Measurements from ENCODE around the gene SURF1. TPM values are rescaled to one million over a fixed set of nuclear protein-coding genes. Genes with fewer than 3 reads are reported as not detected.

Gene SURF1
- polyA plus RNA-seq, 3 donors, result 60.5 to 140 (median 98.4) TPM

DNA sequence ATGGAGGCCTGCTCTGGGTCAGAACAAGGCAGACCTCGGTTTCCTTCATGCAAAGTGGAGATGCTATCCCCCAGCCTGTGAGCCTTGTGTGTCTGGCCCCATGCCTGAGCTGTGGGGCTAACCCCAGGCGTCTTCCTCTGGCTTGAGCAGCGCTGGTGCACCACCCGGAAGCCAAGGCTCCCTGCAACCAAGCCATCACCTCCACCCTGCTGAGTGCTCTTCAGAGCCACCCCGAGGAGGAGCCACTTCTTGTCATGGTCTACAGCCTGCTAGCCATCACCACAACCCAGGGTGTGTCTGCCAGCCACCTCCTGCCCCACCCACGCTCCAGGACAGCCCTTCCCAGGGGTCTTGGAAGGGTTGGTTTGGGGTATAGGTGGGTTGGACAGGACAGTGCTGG lies 45.3 kb upstream of the SURF1 start:
- no peaks in the 10 kb centered on the region for H3K27me3 ChIP-seq (ENCODE audit: control insufficient read depth in 2 of 2, insufficient read depth in 2 of 2, low read length in 2 of 2)
- no peak for DNase-seq
- peaks cover 8% of the 10 kb centered on the region for H4K20me1 ChIP-seq (ENCODE audit: insufficient read depth, low read length)
- H3K9ac ChIP-seq (ENCODE audit: insufficient read depth, low read length, poor library complexity, severe bottlenecking), result no peak overlapping the region
- no peak overlapping the region for H3K4me2 ChIP-seq (replicated peaks; ENCODE audit: extremely low read depth, low read length, poor library complexity, severe bottlenecking)
- peaks cover 19 to 26% of the 10 kb centered on the region in 2 donors for H3K36me3 Mint-ChIP-seq
- peaks cover 32% of the 10 kb centered on the region in 2 donors for H3K36me3 ChIP-seq (replicated peaks in 1 of 2; ENCODE audit: control insufficient read depth in 1 of 2, insufficient read depth in 2 of 2, low read length in 2 of 2)
- TF ChIP-seq, protein P1, sequence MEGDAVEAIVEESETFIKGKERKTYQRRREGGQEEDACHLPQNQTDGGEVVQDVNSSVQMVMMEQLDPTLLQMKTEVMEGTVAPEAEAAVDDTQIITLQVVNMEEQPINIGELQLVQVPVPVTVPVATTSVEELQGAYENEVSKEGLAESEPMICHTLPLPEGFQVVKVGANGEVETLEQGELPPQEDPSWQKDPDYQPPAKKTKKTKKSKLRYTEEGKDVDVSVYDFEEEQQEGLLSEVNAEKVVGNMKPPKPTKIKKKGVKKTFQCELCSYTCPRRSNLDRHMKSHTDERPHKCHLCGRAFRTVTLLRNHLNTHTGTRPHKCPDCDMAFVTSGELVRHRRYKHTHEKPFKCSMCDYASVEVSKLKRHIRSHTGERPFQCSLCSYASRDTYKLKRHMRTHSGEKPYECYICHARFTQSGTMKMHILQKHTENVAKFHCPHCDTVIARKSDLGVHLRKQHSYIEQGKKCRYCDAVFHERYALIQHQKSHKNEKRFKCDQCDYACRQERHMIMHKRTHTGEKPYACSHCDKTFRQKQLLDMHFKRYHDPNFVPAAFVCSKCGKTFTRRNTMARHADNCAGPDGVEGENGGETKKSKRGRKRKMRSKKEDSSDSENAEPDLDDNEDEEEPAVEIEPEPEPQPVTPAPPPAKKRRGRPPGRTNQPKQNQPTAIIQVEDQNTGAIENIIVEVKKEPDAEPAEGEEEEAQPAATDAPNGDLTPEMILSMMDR (IDR thresholded peaks at IDR 0.05), result no peak
- H3K27ac Mint-ChIP-seq, result peak overlapping the region in 1 of 7 donors; percentile 68
- no peaks in the 10 kb centered on the region for H3K79me2 ChIP-seq (ENCODE audit: insufficient read depth, low read length)
- H3K4me3 ChIP-seq (replicated peaks in 1 of 3; ENCODE audit: low read depth in 2 of 3, low read length in 3 of 3), result no peak overlapping the region
- H3K27me3 Mint-ChIP-seq (ENCODE audit: low read depth in 3 of 3), result peaks cover 1 to 4% (median 3%) of the 10 kb centered on the region in 3 donors
- no peaks in the 10 kb centered on the region for H3K4me1 Mint-ChIP-seq
- no peaks in the 10 kb centered on the region for H3K4me1 ChIP-seq (ENCODE audit: control insufficient read depth in 1 of 2, insufficient read depth in 2 of 2, low read length in 2 of 2)
- H2AFZ ChIP-seq (ENCODE audit: insufficient read depth, low read depth, low read length, poor library complexity, severe bottlenecking), result no peak overlapping the region
- H3K9me3 ChIP-seq (replicated peaks in 1 of 2; ENCODE audit: control insufficient read depth in 1 of 2, insufficient read depth in 1 of 2, low read length in 2 of 2), result no peaks in the 10 kb centered on the region
- intact Hi-C loops (cut with micrococcal nuclease), result loop anchor here in 1 of 2 donors (10.0 kb wide), 1 partner anchor 167 kb away; no protein-coding TSS in a partner anchor
- H3K4me3 Mint-ChIP-seq, result no peak overlapping the region
- no peaks in the 10 kb centered on the region for H3K9me3 Mint-ChIP-seq
- no peak overlapping the region for H3K27ac ChIP-seq (ENCODE audit: low read depth in 1 of 2, low read length in 2 of 2)
- 94% methylated on average over 4 of the region's 6 CpGs for WGBS (ENCODE audit: insufficient coverage)

DNA sequence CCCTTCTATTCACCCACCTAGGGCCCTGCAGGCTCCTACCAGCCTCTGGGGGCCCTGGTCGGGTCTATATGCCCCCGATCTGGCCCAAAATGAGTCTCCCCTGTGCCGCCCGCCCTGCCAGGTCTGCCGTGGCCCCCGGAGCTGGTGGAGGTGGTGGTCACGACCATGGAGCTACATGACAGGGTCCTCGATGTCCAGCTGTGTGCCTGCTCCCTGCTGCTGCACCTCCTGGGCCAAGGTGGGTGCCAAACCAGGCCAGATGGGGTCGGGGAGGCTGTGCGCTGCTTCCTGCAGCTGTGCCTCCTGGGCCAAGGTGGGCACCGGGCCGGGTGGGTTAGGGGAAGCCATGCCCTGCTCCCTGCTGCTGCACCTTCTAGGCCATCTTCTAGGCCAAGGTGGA lies 44.0 kb upstream of the SURF1 start:
- peaks cover 3% of the 10 kb centered on the region for H4K20me1 ChIP-seq (ENCODE audit: insufficient read depth, low read length)
- H3K27ac ChIP-seq (ENCODE audit: low read depth in 1 of 2, low read length in 2 of 2), result no peak overlapping the region
- H3K9me3 ChIP-seq (replicated peaks in 1 of 2; ENCODE audit: control insufficient read depth in 1 of 2, insufficient read depth in 1 of 2, low read length in 2 of 2), result no peaks in the 10 kb centered on the region
- intact Hi-C loops (cut with micrococcal nuclease), result loop anchor here in 1 of 2 donors (10.0 kb wide), 1 partner anchor 165 kb away; no protein-coding TSS in a partner anchor
- Mint-ChIP-seq H3K27ac (no peak overlapping the region), H3K27me3 (ENCODE audit: low read depth in 3 of 3) (peaks cover 1 to 8% (median 4%) of the 10 kb centered on the region in 3 donors), H3K9me3 (no peaks in the 10 kb centered on the region), H3K36me3 (peaks cover 6 to 13% of the 10 kb centered on the region in 2 donors), H3K4me1 (no peaks in the 10 kb centered on the region), H3K4me3 (no peak overlapping the region)
- TF ChIP-seq, protein P1 (IDR thresholded peaks at IDR 0.05), result no peak
- WGBS (ENCODE audit: insufficient coverage), result 91% methylated on average over 11 of the region's 12 CpGs
- DNase-seq, result no peak
- no peak overlapping the region for H3K4me3 ChIP-seq (replicated peaks in 1 of 3; ENCODE audit: low read depth in 2 of 3, low read length in 3 of 3)
- no peaks in the 10 kb centered on the region for H3K4me1 ChIP-seq (ENCODE audit: control insufficient read depth in 1 of 2, insufficient read depth in 2 of 2, low read length in 2 of 2)
- no peak overlapping the region for H3K4me2 ChIP-seq (replicated peaks; ENCODE audit: extremely low read depth, low read length, poor library complexity, severe bottlenecking)
- no peaks in the 10 kb centered on the region for H3K27me3 ChIP-seq (ENCODE audit: control insufficient read depth in 2 of 2, insufficient read depth in 2 of 2, low read length in 2 of 2)
- no peak overlapping the region for H3K9ac ChIP-seq (ENCODE audit: insufficient read depth, low read length, poor library complexity, severe bottlenecking)
- peaks cover 19% of the 10 kb centered on the region in 2 donors for H3K36me3 ChIP-seq (replicated peaks in 1 of 2; ENCODE audit: control insufficient read depth in 1 of 2, insufficient read depth in 2 of 2, low read length in 2 of 2)
- H2AFZ ChIP-seq (ENCODE audit: insufficient read depth, low read depth, low read length, poor library complexity, severe bottlenecking), result no peak overlapping the region
- no peaks in the 10 kb centered on the region for H3K79me2 ChIP-seq (ENCODE audit: insufficient read depth, low read length)

All from CD14-positive monocyte (primary cell).